NCI-H2227 treated with DMSO at 0.1 percent for 48 hours (cell line): ENCODE data around the gene TUBB3.
"Not testable (repeated sequence)": the region's sequence is repeated elsewhere in the genome, so short reads cannot be mapped to it uniquely, and the experiment has no call there.

ENCODE experiments used
- DNase-seq: peaks from one replicate; lab custom pipeline; 2025; lab: John Stamatoyannopoulos, UW

Gene TUBB3

GRCh38 chr16:89965447-89966225, 42.5 kb downstream of the TUBB3 start:
- DNase-seq = no peak

- DNase-seq = no peak
Observed at GRCh38 chr16:89966756-89967155, 43.6 kb downstream of the TUBB3 start.

- DNase-seq = not testable (repeated sequence)
Observed at GRCh38 chr16:89967436-89967835, 44.3 kb downstream of the TUBB3 start.

GRCh38 chr16:89968074-89968473, 44.9 kb downstream of the TUBB3 start:
- DNase-seq = not testable (repeated sequence)

GRCh38 chr16:89969741-89970410, 46.7 kb downstream of the TUBB3 start:
- DNase-seq = no peak

- no peak for DNase-seq
Observed at GRCh38 chr16:89971495-89972243, 48.5 kb downstream of the TUBB3 start.

- DNase-seq = peak; percentile 84
Observed at GRCh38 chr16:89972244-89973234, 49.4 kb downstream of the TUBB3 start.

- no peak for DNase-seq
Observed at GRCh38 chr16:89973235-89973634, 50.1 kb downstream of the TUBB3 start.

- no peak for DNase-seq
Observed at GRCh38 chr16:89973654-89974335, 50.7 kb downstream of the TUBB3 start.

- no peak for DNase-seq
Observed at GRCh38 chr16:89974870-89975269, 51.7 kb downstream of the TUBB3 start.

GRCh38 chr16:89981414-89981813, 58.3 kb downstream of the TUBB3 start:
- no peak for DNase-seq

GRCh38 chr16:89982318-89982717, 59.2 kb downstream of the TUBB3 start:
- DNase-seq = no peak

GRCh38 chr16:89983536-89983935, 60.4 kb downstream of the TUBB3 start:
- DNase-seq = no peak

GRCh38 chr16:89984216-89984615, 61.1 kb downstream of the TUBB3 start:
- DNase-seq = no peak

GRCh38 chr16:89985219-89985618, 62.1 kb downstream of the TUBB3 start:
- DNase-seq = no peak
